HG03442 (cell line): ENCODE data around the gene PITPNC1.
"Not testable (repeated sequence)": the region's sequence is repeated elsewhere in the genome, so short reads cannot be mapped to it uniquely, and the experiment has no call there.

Experiments used
- ATAC-seq: cut with Tn5 transposase; IDR thresholded peaks from one replicate; pipeline ENCODE4 v1.9.1; 2021; ENCODE audit warnings: mild to moderate bottlenecking, moderate library complexity; ENCODE audit not compliant: unreplicated experiment

PITPNC1 gene

DNA sequence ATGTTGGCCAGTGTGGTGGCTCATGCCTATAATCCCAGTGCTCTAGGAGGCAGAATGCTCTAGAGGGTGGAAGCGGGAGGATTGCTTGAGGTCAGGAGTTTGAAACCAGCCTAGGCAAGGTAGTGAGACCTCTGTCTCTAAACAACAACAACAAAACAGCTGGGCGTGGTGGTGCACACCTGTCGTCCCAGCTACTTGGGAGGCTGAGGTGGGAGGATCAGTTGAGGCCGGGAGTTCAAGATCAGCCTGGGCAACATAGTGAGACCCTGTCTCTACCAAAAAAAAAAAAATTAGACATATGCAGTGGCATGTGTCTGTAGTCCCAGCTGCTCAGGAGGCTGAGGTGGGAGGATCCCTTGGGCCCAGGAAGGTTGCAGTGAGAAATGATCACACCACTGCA, 53.4 kb downstream of the PITPNC1 start:
- not testable (repeated sequence) for ATAC-seq

DNA sequence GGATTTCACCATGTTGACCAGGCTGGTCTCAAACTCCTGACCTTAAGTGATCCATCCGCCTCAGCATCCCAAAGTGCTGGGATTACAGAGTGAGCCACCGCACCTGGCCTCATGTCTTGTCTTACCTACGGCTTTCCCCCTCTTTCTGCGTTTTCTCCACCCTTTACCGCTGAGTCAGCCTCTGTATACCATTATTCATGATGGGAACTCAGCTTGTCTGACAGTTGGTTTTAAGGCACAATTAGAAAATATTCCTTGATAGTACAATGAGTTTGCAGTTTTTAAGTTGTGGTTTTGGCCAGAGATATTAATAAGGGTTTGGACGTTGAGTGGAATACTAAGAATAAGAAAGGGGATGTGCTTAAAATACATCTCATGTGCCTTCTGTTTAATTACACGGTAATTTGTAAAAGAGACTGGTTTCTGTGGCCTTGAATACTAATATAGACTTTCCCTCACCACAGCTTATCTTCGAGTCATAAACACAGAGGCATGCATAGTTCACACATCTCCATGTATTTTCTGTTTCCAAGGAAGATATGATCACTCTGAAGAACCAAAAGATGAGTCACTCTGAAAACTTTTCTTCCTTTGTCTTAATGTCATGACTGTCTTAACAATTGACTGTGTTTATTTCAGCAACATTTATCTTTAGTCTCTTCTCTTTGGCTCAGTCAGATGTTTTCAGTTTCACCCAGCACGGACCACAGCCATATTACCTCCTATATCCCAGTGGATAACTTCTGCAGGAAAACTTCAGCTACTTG, 54.4 kb downstream of the PITPNC1 start:
- ATAC-seq, result no peak

DNA sequence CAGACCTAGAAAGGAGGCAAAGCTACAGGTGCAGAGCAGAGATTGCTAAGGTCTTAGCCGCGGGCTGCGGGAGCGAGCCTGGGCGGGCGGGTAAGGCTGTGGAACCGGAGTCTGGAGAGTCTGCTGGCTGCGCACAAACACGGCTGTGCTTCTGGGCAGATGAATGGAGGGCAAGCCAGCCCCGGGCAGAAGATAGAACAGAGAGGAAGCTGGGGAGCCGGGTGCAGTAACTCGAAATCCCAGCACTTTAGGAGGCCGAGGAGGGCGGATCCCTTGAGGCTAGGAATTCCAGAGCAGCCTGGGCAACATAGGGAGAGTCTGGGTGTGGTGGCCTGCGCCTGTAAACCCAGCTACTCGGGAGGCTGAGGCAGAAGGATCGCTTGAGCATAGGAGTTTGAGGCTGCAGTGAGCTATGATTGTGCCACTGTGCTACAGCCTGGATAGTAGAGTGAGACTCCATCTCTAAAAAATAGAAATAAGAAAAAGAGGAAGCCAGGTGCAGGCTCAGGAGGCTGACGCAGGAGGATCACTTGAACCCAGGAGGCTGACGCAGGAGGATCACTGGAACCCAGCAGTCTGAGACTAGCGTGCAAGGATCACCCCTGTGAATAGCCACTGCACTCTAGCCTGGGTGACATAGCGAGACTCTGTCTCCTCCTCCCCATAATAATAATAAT, 56.3 kb downstream of the PITPNC1 start:
- ATAC-seq, result no peak

DNA sequence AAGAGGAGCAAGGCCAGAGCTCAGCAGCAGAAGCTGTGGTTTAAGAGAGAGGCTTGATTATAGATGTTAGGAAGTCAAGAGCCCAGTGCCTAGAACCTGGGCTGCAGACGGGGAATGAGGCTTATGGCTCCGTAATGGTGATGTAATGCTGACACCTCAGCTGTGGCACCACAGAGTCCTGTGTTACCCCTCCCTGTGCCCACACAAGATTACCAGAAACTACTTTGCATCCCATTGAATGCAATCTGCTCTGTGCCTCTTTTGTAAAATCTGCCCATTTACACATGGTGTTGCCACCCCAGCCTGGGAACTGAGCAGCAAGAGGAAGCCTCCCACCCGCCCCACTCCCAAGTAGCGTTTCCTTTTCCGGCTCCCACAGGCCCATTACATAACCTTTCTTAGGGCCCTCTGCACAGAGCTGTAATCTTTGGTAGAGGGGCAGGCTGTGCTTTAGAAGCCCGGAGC, 57.0 kb downstream of the PITPNC1 start:
- no peak for ATAC-seq

DNA sequence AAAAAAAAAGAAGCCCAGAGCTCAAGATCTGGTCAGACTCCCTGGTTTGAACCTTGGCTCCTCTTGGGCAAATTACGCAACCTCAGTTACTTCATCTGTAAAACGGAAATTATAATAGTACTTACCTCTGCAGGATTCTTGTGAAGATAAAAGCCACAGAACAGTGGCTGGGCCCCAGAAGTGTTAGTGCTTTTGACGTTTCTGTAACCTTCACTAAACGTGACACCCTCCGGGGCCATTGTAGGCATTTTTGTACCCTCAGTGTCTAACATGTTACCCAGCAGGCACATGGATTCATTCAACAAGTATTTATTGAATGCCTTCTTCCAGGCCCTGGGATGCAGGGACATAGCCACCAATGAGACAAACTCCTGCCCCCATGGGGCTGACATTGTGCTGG, 58.0 kb downstream of the PITPNC1 start:
- ATAC-seq, result no peak

DNA sequence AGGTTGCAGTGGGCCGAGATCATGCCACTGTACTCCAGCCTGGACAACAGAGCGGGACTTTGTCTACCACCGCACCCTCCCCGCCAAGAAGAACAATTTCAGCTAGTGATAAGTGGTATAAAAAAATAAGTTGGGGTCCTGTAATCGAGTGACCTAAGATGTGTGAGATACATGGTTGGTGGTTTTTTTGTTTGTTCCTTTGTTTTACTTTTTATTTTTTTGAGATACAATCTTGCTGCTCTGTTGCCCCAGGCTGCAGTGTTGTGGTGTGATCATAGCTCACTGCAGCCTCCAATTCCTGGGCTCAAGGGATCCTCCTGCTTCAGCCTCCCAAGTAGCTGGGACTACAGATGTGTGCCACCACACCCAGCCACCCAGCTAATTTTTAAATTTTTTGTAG, 58.7 kb downstream of the PITPNC1 start:
- no peak for ATAC-seq

DNA sequence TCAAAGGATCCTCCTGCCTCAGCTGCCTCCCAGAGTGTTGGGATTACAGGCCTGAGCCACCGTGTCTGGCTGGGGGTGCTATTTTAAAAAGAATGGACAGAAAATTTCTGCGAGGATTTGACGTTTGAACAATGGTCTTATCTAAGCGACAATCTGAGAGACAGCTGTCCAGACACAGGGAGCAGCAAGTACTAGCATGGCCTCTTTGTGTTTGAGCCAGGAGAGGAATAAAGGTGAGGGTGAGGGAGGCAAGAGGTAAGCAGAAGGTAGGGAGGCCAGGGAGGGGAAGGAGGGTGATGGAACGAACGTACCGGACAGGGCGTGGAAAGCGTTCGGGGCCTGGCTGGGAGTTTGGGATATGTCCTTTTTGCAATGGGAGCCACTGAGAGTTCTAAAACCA, 59.2 kb downstream of the PITPNC1 start:
- ATAC-seq, result no peak

DNA sequence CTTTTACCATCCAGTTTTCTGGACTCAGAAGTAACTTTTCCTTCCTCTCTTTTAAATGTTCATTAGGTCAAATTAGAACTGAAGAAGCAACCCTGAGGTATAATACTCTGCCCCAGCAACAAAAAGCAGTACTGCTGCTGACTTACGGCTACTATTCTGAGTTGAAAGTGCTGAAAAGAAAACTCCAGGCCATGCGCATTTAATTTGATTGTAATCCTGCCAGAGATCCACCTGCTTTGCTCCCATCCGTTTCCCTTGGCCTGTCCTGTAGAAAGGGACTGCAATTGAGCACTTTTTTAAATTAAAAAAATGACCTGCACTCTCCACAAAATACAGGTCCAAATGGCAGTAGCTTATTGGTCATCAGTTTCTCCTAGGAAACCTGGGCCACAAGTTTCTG, 61.6 kb downstream of the PITPNC1 start:
- no peak for ATAC-seq

DNA sequence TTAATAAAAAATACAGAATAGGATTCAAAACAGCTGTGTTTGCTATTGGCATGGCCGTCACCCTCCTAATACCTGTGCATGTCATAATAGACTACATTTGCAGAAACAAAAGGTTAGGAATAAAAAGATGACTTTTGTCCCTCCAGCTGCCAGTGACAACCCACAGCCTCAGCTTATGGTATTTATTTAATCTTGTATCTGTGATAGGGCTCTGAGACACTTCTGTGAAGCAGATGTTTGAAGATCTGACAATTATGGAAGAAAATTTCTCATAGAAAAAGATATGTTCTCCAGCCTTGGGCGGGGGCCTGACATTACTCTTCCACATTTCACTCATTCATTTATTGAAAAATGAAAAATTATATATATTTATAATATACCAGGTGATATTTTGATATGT, 62.2 kb downstream of the PITPNC1 start:
- ATAC-seq, result no peak

DNA sequence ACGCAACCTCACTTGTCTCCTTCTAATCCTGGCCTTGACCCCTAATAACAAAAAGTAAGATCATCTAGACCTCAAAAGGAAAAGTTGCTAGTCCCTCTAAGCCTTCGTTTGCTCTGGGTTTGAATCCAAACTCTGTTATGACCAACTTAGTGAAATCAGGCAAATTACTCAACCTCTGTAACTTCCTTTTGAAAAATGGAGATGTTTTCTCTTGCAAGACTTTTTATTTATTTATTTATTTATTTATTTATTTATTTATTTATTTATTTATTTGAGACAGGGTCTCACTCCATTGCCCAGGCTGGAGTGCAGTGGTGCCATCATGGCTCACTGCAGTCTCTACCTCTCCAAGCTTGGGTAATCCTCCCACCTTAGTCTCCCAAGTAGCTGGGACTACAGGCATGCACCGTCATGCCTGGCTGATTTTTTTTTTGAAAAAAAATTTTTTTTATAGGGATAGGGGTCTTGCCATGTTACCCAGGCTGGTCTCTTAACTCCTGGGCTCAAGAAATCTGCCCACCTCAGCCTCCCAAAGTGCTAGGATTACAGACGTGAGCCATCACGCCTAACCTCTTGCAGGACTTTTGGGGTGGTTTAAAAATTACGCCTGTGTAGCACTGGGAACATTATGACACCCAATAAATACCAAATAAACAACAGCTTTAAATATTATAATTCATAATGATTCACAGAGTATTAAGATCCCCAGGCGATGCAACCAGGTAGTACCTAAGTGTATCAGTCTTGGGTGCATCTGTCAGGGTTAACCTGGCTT, 63.4 kb downstream of the PITPNC1 start:
- no peak for ATAC-seq

DNA sequence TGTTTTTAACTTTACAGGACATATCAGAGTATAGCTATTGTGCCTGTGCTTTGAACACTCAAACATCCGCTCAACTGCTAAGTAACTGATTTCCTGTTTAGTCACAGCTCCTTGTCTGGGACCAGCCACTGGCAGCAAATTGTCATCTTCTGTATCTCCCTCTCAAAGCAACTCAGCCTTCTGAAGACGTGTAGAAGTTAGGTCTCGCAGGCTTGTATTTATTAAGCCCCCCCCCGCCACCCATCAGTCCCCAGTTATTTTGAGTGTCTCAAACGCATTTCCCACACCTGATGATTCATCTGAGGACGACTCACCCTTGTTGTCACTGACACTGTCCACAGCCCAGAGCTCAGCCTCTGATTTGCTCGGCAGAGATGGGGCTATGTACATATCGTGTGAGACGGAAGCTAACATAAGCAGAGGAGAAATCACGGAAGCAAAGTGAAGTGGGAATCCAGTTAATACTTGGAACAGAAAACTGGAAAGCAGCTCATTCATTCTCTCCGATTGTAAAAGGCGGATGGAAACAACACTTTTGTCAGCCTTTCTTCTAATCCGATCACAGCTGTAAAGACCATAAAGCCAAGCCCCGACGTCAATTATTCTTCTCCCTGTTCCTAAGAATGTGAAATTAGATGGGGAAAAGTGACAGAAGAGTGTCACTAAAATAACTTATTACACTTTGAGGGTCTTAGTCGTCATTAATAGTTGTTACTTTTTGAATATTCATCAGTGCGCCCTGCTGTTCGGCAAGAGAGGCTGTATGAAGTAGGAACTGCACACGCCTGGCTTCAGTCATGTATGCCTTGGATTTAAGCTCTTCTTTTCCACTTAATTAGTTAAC, 64.2 kb downstream of the PITPNC1 start:
- ATAC-seq, result no peak

DNA sequence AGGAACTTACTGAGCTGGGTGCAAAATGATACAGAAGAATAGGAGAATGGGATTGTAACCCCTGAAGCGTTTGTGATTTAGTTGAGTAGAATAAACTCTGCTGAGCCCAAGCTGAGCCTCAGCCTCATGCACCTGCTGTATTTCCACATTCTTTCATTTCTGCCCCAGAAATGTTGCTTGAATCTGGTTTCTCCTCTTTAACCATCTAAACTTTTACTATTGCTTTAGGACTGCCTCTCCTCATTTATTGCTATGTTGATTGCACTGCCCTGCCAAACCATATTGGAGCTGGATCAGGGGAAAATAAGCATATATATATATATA, 64.8 kb downstream of the PITPNC1 start:
- no peak for ATAC-seq

DNA sequence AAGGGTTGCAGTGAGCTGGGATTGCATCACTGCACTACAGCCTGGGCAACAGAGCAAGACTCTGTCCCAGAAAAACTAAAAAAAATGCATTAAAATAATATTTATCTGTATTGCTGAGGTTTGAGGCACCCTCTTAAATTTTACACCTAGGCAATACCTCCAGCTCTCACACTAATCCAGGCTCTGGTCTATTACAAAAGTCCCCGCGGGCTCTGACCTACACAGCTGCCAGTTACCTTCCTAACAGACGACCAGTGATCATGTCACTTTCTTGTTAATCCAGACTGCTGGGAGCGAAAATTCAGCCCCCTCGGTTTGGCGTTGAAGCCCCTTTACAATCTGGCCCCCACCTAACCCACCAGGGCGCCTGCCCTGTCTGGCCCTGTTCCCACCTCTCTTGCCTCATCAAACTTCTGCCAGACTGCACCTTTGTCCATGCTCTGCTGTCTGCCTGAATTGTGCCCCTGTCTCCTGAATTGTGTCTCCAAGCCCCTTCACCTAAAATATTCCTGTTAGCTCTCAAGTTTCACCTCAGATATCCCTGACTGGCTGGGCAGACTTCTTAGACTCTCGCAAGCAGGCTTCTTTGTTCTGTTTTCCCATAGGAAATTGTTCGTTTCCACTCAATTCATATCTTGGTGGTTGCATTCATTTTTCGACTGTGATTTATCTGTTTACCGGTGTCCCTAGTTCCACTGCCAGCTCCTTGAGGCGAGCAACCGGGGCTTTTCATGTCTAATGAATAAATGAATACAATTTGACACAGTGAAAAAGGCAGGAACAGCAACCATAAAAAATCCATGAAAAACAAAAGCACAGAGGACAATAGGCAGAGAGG, 65.9 kb downstream of the PITPNC1 start:
- ATAC-seq, result no peak

DNA sequence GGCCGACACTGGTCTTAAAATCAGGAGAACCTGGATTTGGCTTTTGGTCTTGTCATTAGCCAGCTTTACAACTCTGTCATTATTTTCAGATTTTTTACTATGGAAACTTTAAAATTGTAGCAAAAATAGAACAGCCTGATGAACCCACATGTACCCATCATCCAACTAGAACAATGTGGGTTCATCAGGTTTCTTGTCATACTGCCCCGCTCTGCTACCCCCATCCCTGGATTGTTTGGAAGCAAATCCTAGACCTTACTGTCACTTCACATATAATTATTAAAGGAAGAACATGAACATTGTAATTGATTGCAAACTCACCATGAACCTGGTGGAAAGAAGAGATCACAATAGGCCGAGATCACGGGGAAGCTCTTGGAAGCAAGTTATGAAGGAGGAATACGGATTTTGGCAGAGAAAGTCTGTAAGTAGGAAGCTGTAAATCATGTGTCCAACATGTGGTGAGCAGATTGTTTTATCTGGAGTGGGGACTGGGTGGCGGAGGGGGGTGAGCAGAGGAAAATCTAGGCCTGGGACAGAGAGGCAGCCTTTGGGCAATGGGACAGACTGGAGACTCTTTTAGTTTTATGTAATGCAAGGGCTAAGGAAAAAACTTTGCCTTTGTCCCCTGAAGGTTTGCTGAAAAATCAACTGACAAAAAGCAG, 67.0 kb downstream of the PITPNC1 start:
- no peak for ATAC-seq

DNA sequence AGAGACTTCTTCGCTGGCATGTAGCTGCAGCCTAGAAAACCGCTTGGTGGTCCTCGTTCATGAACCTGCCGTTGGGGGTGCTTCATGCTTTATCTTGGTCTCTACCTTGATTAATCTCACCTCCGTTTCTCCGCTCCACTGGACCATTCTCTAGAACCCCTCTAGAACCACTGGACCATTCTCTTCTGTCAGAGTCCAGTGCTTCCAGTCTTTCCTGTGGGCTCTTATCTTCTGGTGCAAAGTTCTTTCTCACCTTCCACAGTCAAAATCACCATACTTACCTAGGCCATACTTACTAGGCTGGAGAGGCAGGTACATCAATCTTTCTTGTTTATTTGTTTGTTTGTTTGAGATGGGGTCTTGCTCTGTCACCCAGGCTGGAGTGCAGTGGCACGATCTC, 71.4 kb downstream of the PITPNC1 start:
- no peak for ATAC-seq

DNA sequence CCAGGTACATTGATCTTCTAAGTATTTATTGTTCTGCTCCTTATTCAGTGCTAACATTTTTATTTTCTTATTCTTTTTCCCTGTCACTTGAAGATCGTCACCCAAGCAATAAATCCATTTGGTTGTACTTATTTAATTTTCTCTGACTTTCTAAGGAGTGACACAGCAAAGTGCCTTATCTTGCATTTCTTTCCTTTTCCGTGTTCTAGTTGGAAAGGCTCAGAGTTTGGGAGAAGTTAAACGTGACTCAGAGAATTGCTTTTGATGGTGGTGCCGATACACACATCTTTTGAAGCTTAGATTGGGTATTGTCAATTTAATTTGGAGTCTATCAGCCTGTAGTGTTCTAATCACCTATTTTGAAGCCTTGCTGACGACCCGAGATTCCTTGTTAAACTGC, 72.0 kb downstream of the PITPNC1 start:
- no peak for ATAC-seq

DNA sequence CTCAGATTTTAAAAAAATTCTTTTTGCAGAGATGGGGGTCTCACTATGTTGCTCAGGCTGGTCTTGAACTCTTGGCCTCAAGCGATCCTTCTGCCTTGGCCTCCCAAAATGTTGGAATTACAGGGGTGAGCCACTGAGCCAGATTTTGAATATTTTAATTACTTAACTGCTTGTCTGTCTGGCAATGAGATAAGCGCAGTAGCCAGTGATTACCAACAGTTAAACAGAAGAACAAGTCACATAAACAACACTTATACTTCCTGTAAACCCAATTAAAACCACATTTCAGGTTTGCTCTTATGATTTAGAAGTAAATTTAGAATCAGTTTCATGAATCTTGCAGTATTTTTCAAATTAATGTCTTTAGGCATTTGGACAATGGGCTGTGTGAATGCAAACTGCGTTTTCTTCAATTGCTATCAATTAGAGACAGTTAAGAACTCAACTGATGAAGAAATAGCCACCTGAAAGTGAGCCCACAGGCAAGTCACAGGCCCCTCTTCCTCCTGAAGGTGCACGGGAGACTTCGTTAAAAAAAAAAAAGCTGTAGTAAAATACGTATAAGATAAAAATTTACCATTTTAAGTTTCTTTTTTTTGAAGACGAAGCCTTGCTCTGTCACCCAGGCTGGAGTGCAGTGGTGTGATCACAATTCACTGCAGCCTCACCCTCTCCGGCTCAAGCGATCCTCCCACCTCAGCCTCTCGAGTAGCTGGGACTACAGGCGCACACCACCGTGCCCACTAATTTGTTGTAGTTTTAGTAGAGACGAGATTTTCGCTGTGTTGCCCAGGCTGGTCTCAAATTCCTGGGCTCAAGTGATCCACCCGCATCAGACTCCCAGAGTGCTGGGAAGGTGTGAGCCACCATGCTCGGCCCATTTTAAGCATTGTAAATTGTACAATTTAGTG, 73.0 kb downstream of the PITPNC1 start:
- ATAC-seq, result no peak

DNA sequence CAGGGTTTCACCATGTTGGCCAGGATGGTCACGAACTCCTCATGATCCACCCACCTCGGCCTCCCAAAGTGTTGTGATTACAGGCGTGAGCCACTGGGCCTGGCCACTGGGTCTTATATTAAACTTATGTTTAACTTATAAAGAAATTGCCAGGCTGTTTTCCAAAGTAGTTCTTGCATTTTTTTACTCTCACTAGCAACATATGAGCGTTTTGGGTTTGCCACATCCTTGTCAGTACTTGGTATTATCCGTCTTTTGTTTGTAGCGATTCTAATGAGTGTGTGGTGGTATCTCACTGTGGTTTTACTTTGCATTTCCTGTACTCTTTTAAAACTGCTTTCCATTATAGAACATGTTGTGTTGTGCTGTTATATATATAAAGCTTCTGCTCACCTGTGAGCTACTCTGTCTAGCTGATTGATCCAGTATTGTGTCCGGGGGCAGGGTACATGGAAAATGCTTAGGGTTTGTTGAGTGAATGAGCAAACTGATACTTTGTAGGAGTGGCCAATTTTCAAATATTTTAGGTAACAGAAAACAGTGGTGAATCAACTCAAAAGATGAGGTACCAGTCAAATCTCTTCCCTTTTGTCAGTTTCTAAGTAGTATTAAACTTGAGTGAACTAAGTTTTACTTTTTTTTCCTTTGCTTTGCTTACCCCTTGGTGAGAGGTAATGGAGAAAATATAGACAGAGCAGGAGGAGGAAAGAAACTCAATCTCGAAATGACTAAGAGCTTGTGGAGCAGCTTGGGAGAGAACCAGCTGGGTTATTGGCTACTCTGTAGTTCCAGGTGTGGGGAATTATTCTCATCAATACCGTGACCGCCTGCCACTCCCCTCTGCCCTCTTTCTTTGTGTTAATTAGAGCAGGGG, 75.8 kb downstream of the PITPNC1 start:
- no peak for ATAC-seq
